H7 (cell line): ENCODE measurements around the gene EFNA3. TPM values are rescaled to one million over a fixed set of nuclear protein-coding genes. Genes with fewer than 3 reads are reported as not detected.

Source experiments
- DNase-seq: peaks from one replicate; pipeline ENCODE4 v3.0.0; 2012
- H3K27me3 ChIP-seq: 2 replicates; pipeline ENCODE4 v1.6.0; 2011; ENCODE audit warnings: mild to moderate bottlenecking, low read length; ENCODE audit not compliant: control insufficient read depth, insufficient read depth
- H3K36me3 ChIP-seq: replicated peaks from 2 replicates; pipeline ENCODE4 v1.5.1; 2011; ENCODE audit warnings: low read length; ENCODE audit not compliant: control insufficient read depth, insufficient read depth
- H3K4me3 ChIP-seq: 2 replicates; pipeline ENCODE4 v1.5.1; 2011; ENCODE audit warnings: low read depth, mild to moderate bottlenecking, control low read depth, low read length, moderate library complexity; ENCODE audit not compliant: insufficient read depth
- total RNA-seq: library from RNA; depleted of rRNA; stranded (reverse); fragments of >200 nt; shearing (Covaris generic); gene quantifications from 2 replicates; pipeline ENCODE4 v1.2.3, GENCODE V29; 2014

The EFNA3 gene
- total RNA-seq, 1 experiment from 2014 or later, result 17.5 TPM

DNA sequence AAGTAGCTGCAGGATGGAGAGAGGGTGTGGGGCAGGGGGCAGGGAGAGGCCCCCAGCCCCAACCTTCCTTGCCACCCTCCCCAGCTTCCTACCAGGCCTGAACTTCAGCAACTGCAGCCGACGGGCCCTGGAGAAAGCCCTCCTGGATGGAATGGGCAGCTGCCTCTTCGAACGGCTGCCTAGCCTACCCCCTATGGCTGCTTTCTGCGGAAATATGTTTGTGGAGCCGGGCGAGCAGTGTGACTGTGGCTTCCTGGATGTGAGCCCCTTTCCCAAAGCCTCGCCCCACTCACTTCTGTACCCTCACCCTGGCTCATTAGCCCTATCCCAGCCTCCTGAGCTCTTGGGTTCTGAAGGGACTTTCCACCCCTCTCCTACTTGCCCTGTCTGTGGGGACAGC, 21.5 kb upstream of the EFNA3 start:
- no peak overlapping the region for H3K4me3 ChIP-seq
- H3K27me3 ChIP-seq, result peaks cover 10% of the 10 kb centered on the region
- peaks cover 1% of the 10 kb centered on the region for H3K36me3 ChIP-seq
- no peak for DNase-seq

DNA sequence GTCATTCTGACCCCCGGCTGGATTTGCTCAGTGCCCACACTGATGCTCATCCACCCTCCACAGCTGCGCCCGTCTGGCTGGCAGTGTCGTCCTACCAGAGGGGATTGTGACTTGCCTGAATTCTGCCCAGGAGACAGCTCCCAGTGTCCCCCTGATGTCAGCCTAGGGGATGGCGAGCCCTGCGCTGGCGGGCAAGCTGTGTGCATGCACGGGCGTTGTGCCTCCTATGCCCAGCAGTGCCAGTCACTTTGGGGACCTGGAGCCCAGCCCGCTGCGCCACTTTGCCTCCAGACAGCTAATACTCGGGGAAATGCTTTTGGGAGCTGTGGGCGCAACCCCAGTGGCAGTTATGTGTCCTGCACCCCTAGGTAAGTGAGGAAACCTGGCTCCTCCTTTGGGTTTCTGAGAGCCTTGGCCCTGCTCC, 20.8 kb upstream of the EFNA3 start:
- H3K36me3 ChIP-seq, result peaks cover 1% of the 10 kb centered on the region
- DNase-seq, result no peak
- no peak overlapping the region for H3K4me3 ChIP-seq
- peaks cover 4% of the 10 kb centered on the region for H3K27me3 ChIP-seq

DNA sequence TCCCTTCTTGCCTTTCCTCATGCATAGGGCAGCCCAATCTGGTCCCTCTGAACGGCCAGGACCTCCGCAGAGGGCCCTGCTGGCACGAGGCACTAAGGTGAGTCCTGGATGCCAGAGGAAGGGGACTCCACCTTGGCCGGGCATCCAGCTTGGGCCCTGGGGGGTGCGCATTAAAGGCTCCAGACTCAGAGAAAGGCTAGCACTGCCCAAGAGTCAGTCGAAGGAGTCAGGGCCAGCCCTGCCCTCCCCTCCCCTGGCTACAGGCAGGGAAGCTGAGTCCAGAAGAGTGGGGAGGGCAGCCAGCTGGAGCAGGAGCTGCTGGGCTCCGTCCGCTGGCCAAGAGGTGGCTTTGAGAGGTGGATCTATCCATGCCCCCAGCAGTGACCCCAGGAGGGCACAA, 17.9 kb upstream of the EFNA3 start:
- Histone ChIP-seq H3K36me3 (peaks cover 1% of the 10 kb centered on the region), H3K4me3 (no peak overlapping the region)
- DNase-seq, result no peak

DNA sequence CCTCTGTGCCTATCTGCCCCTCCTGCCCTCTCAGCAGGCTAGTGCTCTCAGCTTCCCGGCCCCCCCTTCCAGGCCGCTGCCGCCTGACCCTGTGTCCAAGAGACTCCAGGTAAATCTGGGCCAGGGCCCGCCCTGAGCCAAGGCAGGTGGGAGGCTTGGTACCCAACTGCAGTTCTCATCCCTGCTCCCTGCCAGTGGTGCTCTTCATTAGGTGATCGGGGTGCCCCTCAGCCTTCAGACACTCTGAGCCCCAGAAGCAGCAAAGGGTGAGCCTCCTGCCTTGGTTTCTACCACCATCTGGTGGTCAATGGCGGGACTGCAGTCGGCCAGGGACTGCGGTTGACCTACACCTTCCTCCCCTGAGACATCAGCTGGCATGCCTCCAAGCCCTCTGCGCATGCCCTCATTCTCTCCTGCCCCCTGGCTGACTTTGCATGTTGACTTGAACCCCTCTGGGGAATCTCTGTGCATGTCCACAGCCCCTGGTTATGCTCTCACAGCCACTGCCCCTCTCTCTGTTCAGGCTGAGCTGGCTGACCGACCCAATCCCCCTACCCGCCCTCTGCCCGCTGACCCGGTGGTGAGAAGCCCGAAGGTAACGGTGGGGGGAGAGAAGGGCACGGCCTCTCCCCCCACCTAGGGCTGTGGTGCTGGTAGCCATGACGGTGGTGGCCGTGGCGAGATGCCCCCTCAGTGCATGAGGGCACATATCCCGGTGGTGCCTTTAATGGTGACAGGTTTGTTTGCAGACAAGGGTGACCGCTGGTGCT, 17.1 kb upstream of the EFNA3 start:
- peak; percentile 97 for DNase-seq
- peaks cover 3% of the 10 kb centered on the region for H3K36me3 ChIP-seq
- H3K4me3 ChIP-seq, result peak overlapping the region; percentile 19; the same call in 1 of the 2 replicates
- peaks cover 9% of the 10 kb centered on the region for H3K27me3 ChIP-seq

More for the DNA sequence above, 17.9 kb upstream of the EFNA3 start:
- peaks cover 9% of the 10 kb centered on the region for H3K27me3 ChIP-seq

DNA sequence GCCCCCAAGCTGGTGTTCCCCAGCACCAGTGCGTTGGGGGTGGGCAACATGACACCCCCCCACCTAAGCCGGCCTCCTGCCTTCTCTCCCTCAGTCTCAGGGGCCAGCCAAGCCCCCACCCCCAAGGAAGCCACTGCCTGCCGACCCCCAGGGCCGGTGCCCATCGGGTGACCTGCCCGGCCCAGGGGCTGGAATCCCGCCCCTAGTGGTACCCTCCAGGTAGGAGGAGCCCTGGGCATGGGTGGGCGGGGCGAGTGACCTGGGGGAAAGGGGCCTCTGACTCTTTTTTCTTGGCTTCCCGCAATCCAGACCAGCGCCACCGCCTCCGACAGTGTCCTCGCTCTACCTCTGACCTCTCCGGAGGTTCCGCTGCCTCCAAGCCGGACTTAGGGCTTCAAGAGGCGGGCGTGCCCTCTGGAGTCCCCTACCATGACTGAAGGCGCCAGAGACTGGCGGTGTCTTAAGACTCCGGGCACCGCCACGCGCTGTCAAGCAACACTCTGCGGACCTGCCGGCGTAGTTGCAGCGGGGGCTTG, 16.4 kb upstream of the EFNA3 start:
- H3K27me3 ChIP-seq, result peaks cover 9% of the 10 kb centered on the region
- DNase-seq, result peak; percentile 97
- peak overlapping the region; percentile 90 for H3K4me3 ChIP-seq
- H3K36me3 ChIP-seq, result peaks cover 2% of the 10 kb centered on the region

DNA sequence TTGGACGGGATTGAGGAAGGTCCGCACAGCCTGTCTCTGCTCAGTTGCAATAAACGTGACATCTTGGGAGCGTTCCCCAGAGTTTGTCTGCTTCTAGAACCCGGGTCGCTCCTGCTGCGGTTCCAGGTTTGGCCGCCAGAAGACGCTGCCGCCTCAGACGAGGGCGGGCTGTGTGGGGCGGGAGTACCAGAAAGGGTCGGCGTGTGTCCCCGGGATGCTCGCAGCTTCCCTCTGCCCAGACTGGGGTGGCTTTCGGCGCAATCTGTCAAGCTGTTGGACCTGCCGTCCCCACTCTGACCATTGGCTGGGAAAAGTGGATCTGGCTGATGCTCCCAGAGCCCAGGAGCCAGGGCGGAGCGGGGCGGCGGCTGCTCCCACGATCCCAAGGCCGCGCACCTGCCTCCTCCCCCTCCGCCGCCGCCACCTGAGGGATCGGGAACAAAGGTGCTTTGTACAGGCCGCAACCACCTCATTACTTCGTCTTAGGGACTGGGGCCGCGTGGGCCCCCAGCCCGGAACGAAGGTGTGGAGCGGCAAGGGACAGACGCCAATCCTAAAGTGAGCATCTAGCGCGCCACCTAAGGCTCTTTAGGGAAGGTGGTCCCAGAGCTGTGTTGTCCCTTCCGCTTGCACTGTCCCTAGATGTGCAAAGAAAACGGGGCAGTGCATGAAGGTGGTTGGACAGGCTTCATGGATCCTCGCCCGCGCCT, 15.8 kb upstream of the EFNA3 start:
- H3K27me3 ChIP-seq, result peaks cover 9% of the 10 kb centered on the region
- peak; percentile 96 for DNase-seq
- H3K4me3 ChIP-seq, result peak overlapping the region; percentile 90
- peaks cover 2% of the 10 kb centered on the region for H3K36me3 ChIP-seq

DNA sequence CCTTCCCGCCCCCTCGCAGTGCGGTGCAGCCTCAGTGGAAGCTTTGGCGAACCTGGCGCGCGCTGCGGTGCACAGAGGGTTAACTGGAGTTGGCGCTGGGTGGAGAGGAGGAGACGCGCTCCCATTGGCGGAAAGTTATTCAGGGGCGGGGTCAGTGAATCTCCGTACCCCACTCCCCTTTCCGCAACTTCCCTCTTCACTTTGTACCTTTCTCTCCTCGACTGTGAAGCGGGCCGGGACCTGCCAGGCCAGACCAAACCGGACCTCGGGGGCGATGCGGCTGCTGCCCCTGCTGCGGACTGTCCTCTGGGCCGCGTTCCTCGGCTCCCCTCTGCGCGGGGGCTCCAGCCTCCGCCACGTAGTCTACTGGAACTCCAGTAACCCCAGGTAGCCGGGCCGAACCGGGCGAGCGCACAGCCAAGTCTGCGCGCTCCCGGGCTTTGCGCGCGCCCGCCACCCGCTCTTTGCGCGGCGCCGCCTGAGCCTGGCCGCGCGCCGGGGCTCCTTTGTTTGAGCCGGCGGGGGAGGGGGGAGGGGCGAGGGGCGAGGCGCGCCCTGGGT, 15.0 kb upstream of the EFNA3 start, which contains the start of gene EFNA4:
Gene EFNA4, plus strand, starts transcription at position 191 of the 561 bp plus-strand sequence. Its CDS starts 84 bp downstream, at position 275.
- peak; percentile 98 for DNase-seq
- peaks cover 9% of the 10 kb centered on the region for H3K27me3 ChIP-seq
- peaks cover 3% of the 10 kb centered on the region for H3K36me3 ChIP-seq
- peak within 1 kb of the TSS; percentile 90 for H3K4me3 ChIP-seq

DNA sequence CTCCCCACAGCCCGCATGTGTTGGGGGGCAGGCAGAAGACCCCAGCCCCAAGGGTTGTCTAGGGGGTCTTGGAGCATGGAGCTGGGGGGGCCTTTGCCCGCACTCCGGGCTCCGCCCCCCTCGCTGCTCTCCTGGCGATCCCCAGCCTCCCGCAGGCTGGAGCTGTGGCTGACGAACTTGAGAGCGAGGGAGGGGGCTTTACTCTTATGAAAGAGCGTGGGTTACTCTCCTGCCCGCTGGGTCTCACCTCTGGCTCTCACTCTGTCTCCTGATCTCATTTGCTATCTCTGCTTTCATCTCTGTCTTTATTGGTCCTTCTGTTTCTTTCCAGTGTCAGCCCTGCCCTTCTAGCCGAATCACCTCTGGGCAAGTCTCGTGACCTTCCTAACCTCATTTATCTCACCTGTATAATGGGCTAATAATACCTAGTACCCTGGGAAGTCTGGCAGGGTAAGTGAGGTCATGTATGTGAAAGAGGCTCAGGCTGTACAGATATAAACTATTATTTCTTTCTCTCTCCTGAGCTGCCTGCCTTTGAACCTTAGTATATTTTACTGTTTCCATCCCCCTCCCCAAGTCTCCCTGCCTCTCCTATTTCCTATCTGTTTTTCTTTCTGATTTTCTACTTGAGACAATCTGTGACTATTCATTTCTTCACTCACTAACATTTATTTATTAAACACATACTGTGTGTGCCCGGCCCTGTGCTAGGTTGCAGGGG, 14.4 kb upstream of the EFNA3 start:
- Histone ChIP-seq H3K4me3 (peak overlapping the region; percentile 90), H3K27me3 (peaks cover 9% of the 10 kb centered on the region), H3K36me3 (peaks cover 4% of the 10 kb centered on the region)
- no peak for DNase-seq

DNA sequence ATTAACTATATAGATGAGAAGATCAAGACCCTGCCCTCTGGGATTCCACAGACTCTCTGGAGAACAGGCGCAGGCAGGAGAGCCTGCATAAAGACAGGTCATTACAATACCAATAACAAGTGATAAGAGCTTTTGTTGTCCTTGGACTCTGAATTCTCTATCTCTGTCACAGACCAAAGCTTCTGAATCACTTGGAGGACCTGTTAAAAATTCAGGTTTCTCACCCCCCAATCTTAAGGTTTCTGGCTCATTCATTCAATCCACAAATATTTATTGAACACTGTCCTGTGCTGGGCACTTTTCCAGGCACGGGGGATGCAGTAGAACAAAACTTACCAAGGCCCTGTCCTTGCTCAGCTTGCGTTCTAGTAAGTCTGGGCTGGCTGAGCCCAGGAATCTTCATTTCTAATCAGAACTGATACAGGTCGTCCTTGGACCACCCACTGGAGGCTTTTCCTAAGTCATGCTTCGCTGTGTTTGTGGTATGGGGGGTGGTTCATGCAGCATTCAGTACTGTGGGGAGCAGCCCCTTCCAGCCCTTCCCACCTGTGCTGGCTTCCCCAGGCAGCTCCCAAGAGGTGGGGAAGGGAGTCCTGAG, 13.7 kb upstream of the EFNA3 start:
- no peak overlapping the region; the same call in 1 of the 2 replicates for H3K4me3 ChIP-seq

DNA sequence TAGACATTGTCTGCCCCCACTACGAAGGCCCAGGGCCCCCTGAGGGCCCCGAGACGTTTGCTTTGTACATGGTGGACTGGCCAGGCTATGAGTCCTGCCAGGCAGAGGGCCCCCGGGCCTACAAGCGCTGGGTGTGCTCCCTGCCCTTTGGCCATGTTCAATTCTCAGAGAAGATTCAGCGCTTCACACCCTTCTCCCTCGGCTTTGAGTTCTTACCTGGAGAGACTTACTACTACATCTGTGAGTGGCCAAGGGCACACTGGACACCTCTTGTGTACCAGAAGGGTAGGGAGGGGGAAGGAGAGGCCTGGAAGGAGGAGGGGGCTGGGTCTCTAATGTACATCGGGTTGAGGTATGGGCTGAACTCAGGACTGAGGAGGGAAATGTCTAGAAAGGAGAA, 11.9 kb upstream of the EFNA3 start:
- no peak for DNase-seq
- Histone ChIP-seq H3K27me3 (peaks cover 18% of the 10 kb centered on the region), H3K36me3 (peaks cover 4% of the 10 kb centered on the region), H3K4me3 (no peak overlapping the region)

More for the DNA sequence above, 13.7 kb upstream of the EFNA3 start:
- Histone ChIP-seq H3K27me3 (peaks cover 9% of the 10 kb centered on the region), H3K36me3 (peaks cover 4% of the 10 kb centered on the region)
- DNase-seq, result peak; percentile 49

DNA sequence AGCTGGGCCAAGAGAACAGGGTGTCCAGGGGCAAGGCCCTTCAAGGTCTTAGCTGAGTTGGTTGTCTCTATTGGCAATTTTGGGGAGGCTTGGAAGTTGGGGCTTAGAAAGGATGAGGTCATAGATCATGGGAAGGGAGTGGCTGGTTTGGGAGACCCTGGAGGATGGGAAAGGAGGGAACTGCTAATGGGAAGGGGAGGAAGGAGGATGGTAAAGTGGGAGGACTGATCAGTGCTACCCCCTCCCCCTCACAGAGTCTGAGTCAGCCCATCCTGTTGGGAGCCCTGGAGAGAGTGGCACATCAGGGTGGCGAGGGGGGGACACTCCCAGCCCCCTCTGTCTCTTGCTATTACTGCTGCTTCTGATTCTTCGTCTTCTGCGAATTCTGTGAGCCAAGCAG, 10.0 kb upstream of the EFNA3 start:
- Histone ChIP-seq H3K36me3 (peaks cover 4% of the 10 kb centered on the region), H3K27me3 (peaks cover 20% of the 10 kb centered on the region), H3K4me3 (no peak overlapping the region)
- no peak for DNase-seq

DNA sequence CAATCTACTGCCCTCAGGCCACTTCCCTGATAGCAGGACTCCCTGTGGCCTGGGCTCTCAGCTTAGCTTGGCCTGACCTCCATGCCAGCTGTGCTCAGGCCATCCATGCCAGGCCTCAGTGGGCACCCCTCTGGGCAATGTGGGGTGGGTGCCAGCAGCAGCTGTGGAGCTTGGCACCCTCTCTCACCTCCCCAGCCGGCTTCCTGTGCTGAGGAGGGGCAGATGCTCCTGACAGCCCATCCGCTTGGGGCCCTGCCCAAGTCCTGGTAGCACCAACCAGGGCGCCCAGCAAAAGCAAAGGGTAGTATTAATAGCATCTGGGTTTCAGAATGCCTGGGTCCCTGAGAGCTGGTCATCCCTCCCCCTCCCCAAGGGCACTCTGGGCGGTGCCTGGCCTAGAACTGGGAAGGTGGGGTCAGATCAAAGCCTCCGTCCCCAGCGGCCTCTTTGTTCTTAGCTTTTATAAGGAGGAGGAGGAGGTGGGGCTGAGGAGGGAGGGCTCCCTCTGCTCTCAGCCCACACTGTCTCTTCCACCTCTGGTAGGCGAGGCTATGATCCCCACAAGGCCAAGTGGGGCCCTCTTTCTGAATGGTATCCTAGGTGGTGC, 9.0 kb upstream of the EFNA3 start:
- H3K36me3 ChIP-seq, result peaks cover 4% of the 10 kb centered on the region
- peaks cover 24% of the 10 kb centered on the region for H3K27me3 ChIP-seq
- peak; percentile 77 for DNase-seq
- H3K4me3 ChIP-seq, result no peak overlapping the region; the same call in 1 of the 2 replicates

DNA sequence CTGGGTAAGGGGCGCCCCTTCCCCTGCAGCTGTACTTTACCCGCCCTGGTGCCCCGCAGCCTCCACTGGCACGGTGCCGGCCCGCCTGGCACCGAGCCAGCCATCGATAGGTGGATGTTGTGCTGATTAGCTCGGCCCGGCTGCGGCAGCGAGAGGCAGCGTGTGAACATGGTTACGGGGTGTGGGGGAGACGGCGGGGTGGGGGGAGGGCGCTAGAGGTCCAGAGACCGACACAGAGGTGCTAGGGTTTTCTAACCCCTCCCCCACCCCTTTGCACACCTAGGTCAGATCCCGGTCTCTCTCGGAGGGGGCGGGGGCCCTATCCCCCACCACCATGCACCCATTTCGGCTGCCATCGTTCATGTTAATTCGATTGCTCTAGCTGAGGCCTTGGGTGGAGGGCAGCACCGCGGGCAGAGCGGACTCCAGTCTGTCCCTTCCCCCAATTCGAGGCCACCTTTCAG, 8.4 kb upstream of the EFNA3 start:
- Histone ChIP-seq H3K27me3 (peaks cover 28% of the 10 kb centered on the region), H3K4me3 (peak overlapping the region; percentile 51), H3K36me3 (peaks cover 4% of the 10 kb centered on the region)
- peak; percentile 72 for DNase-seq
